GM21723 (cell line): Measurements from ENCODE around the gene SEC31B.

Experiments used
- ATAC-seq: cut with Tn5 transposase; IDR thresholded peaks from one replicate; pipeline ENCODE4 v1.9.1; 2021; ENCODE audit warnings: mild to moderate bottlenecking, moderate library complexity; ENCODE audit not compliant: unreplicated experiment

Gene SEC31B

DNA sequence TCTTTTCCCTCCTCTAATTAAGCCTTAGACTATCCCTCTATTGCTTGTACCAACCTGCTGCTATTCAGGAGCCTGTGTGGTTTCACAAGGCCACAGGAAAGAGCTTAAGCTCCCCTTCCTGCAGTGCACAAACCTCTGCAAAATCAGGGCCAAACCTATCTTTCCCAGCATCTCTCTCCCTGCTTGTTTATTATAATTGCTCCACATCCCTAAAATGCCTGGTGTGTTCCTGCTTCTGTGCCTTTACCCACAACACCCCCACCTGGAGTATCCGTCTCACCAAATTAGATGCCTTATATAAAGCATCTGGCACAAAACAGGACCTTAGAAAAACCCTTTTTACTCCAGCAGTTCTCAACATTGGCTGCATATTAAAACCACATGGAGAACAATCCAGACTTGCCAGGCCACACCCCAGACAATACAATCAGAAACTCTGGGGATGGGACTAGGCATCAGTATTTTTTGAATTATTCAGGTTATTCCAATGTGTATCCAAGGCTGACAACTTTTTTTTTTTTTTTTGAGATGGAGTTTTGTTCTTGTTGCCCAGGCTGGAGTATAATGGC, 16.7 kb downstream of the SEC31B start:
- ATAC-seq, result no peak

DNA sequence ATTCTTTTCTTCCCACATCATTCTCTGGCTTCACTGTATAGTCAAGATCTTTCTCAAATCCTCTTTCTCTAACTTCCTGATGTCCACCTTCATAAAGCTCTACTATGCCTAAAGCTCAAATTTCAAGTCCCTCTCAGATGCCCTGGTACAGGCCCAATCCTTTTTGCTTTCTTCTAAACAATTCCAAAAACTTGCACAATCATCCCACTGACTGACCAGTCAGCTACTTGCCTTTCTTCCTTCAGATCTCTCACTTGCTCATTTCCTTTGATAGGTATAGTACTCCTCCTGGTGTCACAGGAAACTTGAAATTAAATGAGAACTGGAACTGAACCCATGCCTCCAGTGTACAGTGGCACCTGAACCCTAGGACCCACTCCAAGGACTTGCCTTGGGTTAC, 18.2 kb downstream of the SEC31B start:
- no peak for ATAC-seq

DNA sequence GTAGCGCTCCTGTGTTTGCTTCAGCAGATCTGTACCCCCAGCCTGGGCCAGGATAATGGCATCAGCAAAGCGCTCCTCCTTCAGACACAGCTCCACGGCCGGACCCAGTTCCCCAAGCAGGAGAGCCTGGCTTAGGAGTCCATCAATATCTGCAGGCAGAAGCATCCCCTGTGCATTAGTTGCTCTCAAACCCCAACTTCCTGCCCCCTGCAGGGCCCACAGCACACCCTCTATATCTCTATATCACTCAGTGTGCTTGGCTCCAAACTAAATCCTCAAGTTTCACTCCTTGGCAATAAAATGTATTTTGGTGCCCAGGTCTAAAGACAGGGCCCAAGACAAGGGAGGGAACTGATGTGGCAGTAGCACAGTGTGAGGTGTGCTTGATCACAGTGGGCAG, 21.6 kb downstream of the SEC31B start:
- ATAC-seq, result no peak

DNA sequence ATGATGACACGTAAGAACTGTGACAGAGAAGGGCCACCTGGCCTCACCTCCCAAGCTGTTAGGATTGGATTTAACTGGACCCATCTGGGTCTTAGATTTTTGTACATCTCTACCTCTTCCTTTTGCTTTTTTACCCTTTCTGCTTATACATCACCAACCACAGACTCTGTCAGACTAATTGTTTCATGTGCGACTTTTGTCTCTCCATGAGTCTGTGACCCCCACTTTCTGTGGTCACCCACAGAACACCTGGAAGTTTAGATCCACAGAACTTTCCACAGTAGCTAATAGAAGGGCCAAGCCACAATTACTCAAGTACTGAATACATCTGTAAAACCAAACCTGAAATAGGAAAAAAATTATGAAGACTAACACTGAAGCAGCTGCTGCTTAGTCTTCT, 23.1 kb downstream of the SEC31B start:
- no peak for ATAC-seq

DNA sequence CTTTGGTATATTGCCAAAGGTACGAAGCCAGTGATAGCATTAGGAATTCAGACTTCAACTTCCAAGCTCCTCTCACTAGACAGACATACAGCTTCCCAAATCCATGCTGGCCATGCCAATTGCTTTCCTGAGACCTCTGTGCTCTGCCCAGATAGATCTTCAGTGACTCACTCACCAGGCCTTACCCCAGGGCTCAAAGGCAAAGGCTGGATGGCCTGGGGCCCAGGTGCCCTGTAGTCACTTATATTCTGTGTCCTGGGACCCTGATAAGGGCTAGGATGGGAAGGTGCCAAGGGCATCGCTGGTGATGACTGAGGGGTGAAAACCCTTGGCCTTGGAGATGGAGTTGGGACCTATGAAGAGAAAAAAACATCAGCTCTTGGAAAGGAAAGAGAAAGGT, 29.1 kb downstream of the SEC31B start:
- ATAC-seq, result no peak

DNA sequence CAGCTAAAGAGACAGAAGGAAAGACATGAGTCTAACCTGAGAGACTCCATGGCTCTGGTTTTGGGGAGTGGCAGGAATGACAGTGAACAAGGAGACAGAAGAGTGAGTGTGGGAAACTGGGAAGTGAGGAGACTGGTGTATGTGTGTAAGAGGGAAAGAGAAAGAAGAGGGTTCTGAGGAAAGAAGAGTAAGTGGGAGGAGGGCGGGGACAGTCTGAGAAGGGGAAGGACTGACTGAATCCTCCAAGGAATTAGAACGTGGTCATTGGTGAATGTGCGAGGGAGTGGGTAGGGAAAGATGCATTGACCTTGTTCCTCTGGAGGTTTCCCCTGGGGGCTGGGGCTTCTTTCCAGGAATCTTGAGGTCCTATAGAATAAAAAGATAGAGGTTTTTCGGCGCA, 30.3 kb downstream of the SEC31B start:
- ATAC-seq, result no peak

DNA sequence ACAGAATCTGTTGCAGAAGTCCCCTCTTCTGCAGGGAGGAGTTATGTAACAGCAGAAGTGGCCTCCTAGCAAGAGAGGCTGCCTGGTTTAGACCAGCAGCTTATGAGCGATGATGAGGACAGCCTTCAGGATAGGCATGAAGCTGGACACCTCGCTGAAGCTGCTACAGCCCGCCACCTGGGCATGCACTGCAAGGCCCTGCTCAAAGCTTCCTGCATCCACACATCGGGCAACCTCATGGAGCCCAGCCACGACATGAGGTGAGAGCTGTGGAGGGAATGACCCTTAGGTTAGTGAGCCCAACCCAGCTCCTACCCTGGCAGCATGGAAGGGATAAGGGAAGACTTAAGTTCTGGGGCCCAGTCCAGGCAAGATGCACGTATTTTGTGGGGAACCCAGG, 32.1 kb downstream of the SEC31B start:
- ATAC-seq, result no peak

DNA sequence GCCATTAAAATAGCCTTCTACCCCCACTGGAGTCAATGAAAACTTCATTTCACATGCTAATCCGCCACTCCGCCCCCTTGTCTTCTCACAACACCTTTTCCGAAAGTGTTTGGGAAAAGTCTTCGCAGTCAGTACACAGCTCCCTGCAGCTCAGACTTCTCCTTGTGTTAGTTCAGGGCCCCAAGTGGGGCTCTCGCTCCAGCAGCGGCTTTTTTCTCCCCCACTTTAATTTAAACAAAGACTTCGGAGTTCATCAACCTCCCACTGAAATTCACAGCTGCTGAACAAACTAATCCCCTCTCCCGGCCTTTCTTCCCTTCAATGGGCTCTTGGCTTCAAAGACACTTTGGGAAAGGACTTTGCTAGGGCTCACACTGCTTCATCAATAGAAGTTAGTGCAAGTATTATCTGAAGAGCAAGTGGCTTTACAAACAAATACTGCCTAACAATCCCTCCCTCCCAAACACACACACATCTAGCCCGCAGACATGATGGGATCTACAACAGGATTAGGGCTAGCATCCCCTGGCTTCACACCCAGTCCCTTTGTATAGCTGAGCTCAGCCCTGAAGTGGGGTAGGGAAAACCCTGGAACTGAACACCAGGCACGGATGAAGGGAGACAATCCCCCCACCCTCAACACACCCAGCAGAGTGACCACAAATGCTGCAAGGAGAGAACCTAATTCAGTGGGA, 33.7 kb downstream of the SEC31B start:
- ATAC-seq, result no peak

DNA sequence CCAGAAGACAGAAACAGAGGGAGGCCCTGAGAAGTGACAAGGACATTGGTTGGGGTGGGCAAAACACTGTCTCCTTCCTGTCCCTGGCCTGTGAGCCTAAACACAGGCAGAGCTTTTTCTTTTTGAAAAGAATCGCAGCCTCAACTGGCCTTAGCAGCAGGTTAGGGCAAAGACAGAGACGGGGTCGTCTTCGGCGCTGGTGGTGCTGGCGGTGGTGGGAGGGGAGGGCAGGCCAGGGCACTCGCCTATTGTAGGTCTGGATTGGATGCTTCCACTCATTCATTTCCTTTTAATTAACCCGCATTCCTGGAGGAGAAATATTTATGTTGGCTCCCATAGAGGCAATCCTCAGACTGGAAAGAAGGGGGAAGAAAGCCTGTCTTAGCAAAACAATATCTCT, 34.3 kb downstream of the SEC31B start:
- no peak for ATAC-seq

DNA sequence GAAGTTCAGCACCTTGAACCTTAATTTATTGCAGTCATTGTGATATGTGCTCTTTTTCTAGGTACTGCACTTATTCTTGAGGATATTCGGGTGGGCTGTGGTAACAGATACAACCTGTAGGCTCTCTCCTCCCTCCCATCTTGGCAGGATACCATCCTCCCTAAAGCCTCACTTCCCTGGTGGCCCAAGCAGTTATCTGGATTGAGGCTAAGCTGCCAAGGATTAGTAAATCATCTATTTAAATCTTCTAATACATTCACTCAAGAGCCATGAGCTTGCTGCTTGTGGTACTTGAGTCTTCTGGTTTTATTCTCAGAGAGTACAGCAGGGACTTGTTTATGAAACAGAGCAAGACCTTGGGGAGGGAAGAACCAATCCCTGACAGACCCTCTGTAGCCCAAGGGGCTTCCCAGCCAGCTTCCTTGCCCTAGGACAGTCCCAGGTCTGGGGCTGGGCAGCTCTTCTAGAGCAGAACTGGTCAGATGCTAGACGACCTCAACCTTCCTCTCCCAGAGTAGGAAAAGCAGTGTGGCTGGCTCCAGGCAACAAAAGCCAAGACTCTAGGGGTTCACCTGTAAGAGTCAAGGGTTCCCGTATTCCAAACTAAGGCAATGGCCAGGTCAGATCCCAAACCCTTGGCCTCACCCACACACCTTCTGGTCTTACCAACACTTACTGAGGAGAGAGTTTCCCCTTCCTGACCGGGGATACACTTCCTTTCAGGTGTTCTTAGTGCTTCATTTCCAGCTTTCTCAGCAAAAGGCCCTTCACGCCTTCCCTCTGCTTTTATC, 35.6 kb downstream of the SEC31B start:
- no peak for ATAC-seq

DNA sequence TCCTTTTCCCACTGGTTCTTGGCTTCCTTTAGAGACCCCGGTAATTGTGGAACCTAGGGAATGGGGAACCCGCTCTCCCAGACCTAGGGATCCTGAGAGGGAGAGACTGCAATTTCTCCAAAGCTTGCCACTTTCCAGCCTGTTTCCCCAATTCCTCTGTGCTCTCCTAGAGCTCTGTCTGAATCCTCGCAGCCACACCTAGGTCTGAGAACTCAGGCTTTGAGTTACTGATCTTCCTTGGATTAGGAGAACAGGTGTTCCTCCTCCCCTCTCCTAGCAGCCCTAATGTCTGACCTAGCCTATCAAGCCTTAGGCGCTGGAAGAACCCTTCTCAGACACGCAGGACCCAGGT, 36.9 kb downstream of the SEC31B start:
- ATAC-seq, result no peak

DNA sequence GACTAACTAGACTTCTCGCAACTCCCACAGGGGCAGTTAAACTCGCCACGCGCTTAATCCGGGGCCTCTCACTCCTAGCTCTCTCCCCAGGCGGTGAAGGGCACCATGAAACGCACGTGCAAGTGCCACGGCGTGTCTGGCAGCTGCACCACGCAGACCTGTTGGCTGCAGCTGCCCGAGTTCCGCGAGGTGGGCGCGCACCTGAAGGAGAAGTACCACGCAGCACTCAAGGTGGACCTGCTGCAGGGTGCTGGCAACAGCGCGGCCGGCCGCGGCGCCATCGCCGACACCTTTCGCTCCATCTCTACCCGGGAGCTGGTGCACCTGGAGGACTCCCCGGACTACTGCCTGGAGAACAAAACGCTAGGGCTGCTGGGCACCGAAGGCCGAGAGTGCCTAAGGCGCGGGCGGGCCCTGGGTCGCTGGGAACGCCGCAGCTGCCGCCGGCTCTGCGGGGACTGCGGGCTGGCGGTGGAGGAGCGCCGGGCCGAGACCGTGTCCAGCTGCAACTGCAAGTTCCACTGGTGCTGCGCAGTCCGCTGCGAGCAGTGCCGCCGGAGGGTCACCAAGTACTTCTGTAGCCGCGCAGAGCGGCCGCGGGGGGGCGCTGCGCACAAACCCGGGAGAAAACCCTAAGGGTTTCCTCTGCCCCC, 37.4 kb downstream of the SEC31B start:
- peak; percentile 62 for ATAC-seq

DNA sequence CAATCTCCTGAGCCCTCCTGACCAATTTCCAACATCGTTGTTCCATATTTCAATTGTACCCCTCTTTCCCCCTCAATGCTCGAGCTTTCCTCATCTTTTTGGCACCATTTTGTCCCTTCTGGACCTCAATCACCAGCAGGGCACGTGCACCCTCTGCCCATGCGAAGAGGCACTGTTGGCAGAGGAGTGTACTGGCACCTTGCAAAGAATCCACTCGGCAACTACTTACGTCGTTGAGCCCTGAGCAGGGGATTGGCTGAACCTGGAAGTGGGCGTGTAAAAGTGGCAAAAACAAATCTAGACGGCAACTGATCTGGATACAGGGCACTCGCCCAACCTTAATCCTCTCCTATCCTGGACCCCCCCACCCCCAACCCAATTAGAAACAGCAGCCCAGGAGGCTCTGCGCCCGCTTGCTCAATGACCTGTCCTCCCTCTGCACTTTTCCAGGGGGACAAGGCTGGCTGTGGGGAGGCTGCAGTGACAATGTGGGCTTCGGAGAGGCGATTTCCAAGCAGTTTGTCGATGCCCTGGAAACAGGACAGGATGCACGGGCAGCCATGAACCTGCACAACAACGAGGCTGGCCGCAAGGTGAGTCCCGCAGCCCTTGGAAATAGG, 38.1 kb downstream of the SEC31B start:
- peak; percentile 96 for ATAC-seq

DNA sequence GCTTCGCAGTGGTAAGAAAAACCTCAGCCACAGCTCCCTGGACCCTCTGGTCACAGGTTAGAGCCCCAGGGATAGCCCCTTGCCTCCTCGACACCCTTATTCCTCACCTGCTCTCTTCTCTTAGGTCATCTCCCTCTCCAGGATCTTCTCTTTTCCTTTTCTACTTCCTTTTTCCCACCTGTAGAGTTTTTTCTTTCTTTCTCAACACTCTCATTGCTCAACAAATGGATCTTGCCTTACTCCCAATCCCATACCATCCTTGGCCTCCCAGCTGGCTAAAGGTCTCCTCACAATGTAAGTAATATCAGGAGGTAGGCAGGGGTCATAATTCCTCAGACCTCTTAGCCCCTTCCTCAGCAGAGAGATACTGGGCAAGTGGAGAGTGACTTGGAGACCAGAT, 39.7 kb downstream of the SEC31B start:
- no peak for ATAC-seq

DNA sequence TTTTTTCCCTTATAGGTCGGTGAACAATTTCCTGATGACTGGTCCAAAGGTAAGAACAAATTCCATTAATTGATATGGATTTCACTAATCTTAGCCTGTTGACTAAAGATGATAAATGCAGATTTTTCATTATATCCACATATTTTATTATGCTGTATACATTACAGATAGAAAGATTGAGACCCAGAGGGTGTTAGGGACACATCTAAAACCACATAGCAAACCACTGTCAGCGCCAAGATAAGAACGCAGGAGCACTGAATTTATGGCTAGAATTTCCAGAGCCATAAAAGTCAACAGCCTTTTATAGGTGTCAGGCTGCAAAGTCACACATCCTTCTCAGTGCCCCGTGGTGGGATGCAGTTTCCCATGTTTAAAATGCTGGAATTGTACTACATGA, 40.6 kb downstream of the SEC31B start:
- no peak for ATAC-seq

DNA sequence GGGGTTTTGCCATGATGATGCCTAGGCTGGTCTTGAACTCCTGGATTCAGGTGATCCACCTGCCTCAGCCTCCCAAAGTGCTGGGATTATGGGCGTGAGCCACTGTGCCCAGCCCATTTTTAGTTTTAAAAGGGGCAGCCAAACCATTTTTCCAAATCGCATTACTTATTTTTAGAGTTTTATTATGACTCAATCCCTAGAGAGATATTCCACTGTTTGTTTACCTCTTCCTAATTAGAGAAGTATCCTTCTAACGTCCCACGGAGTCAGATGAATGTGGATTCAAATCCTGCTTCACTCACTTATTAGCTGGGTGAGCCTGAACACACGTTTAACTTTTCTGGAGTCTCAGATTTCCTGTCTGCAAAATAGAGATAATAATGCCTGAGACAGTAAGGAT, 41.7 kb downstream of the SEC31B start:
- ATAC-seq, result no peak

DNA sequence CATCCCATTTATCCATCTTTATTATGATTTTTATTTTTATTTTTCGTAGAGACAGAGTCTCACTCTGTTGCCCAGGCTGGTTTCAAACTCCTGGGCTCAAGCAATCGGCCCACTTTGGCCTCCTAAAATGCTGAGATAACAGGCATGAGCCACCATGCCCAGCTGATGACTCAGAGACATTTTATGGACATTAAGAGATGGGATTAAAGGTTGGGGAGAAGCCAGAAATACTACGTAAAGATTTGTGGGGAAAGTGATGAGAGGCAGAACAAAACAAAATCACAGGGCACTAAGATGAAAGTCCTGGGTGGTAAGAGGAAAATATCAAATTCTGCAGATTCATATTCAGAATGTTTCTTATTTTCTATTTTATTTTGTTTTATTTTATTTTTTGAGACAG, 49.3 kb downstream of the SEC31B start:
- ATAC-seq, result no peak

DNA sequence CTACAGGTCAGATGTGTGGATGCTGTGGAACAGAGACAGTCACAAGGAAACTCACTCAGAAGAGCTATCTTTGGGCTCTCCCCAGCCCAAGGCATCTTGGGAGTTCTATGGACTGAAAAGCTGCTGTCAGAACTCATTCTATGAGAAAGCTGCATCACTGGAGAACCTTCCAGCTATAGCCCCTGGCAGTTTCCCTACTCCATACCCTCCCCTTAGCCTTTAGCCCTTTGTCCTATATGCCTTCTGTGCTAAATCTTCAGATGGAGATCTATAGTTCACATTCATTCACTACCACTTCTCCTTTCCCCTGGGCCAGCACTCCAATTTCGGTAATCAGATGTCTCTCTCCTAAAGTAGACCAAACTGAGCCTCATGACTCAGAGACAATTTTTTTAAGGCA, 49.9 kb downstream of the SEC31B start:
- no peak for ATAC-seq

DNA sequence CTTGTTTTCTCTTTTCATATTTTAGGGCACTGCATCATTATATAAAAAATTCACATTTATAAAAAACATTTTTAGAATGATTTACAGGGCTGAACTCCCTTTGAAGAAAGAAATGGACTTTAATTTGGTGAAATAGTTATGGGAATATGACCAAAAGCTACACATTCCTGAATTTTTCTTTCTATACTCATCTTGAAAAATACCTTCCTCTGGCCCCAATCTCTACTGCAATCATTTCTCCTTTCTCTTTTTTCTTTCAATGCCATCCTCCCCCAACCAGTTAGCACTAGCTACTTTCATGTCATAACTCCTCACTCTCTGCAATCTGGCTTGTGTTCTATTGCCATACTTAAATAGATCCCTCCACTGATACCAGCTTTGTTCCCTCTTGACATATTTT, 50.7 kb downstream of the SEC31B start:
- ATAC-seq, result no peak

DNA sequence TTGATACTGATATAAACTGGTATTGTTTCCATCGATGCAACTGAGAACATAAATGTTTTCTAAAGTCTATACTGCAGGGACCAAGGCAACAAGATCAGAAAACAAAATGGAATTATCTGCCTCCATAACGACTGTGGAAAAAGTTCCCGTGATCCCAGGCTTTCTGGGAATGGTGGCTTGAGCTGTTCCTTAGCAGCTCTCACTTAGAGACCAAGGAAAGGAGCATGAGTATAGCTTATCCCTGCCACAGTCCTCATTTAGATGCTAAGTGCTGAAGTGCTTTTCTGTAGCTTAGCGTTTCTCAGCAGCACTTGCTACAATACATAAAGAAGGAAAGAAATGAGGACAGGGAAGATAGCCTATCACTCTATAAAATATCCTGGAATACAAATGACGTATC, 51.3 kb downstream of the SEC31B start:
- ATAC-seq, result no peak

DNA sequence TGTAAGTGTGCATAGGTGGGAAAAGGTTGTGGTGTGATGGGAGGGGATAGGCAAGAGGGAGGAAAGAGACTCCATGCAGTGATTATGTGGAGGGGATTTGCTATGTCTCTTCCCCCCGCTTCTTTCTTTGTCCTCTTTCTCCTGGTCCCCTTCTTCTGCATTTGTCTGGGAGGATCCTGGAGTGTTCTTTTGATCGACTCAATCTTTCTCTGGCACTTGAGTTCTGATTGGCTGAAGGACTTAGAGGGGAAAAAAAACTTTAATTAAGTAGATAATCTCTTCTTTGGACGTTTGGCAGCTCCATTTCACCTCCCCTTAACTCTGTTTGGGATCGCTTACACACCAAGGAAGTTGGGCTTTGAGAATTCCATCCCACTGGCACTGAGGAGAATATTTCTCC, 57.0 kb downstream of the SEC31B start, which contains the start of gene WNT8B:
TSS of gene WNT8B (plus strand) at position 301 of the 400 bp plus-strand sequence. CDS start 160 bp downstream, outside the sequence.
- no peak for ATAC-seq
